ENCODE data around the gene IL13RA2. TPM values are rescaled to one million over a fixed set of nuclear protein-coding genes. Genes with fewer than 3 reads are reported as not detected.

IL13RA2 gene
- total RNA-seq, 4 donors from 2014 or later = 0.38 to 0.44 TPM; not detected in 2

- H3K9me3 ChIP-seq = no peaks in the 10 kb centered on the region
- no peaks in the 10 kb centered on the region for H3K27me3 ChIP-seq
- no peak overlapping the region for H3K4me3 ChIP-seq
- WGBS, 2 donors = 36 to 53% methylated on average over 2 of the region's 2 CpGs
- DNase-seq = no peak
- intact Hi-C loops (cut with DNase I) = no loop called here
- H3K27ac ChIP-seq = no peak overlapping the region
- H3K4me1 ChIP-seq = no peaks in the 10 kb centered on the region
- H3K36me3 ChIP-seq = no peaks in the 10 kb centered on the region
- TF ChIP-seq POLR2A (IDR thresholded peaks at IDR 0.05) (no peak), CTCF (IDR thresholded peaks at IDR 0.05) (no peak)
Measured at GRCh38 chrX:114976292-114976691, 41.1 kb downstream of the IL13RA2 start.

- no peaks in the 10 kb centered on the region for H3K27me3 ChIP-seq
- TF ChIP-seq CTCF (IDR thresholded peaks at IDR 0.05) = no peak
- TF ChIP-seq POLR2A (IDR thresholded peaks at IDR 0.05) = no peak
- no peak for DNase-seq
- H3K36me3 ChIP-seq = no peaks in the 10 kb centered on the region
- H3K9me3 ChIP-seq = no peaks in the 10 kb centered on the region
- H3K4me3 ChIP-seq = no peak overlapping the region
- intact Hi-C loops (cut with DNase I) = no loop called here
- no peak overlapping the region for H3K27ac ChIP-seq
- H3K4me1 ChIP-seq = no peaks in the 10 kb centered on the region
Measured at GRCh38 chrX:114973013-114973412, 44.4 kb downstream of the IL13RA2 start.

- Histone ChIP-seq H3K27ac (no peak overlapping the region), H3K4me3 (no peak overlapping the region), H3K4me1 (no peaks in the 10 kb centered on the region), H3K36me3 (no peaks in the 10 kb centered on the region), H3K27me3 (no peaks in the 10 kb centered on the region), H3K9me3 (no peaks in the 10 kb centered on the region)
- WGBS, 2 donors = 67 to 91% methylated on average over 3 of the region's 3 CpGs
- intact Hi-C loops (cut with DNase I) = no loop called here
- no peak for DNase-seq
- TF ChIP-seq POLR2A (IDR thresholded peaks at IDR 0.05) (no peak), CTCF (IDR thresholded peaks at IDR 0.05) (no peak)
Measured at GRCh38 chrX:114970806-114971205, 46.6 kb downstream of the IL13RA2 start.

- Histone ChIP-seq H3K27me3 (no peaks in the 10 kb centered on the region), H3K36me3 (no peaks in the 10 kb centered on the region), H3K4me3 (no peak overlapping the region), H3K4me1 (no peaks in the 10 kb centered on the region), H3K27ac (no peak overlapping the region), H3K9me3 (no peaks in the 10 kb centered on the region)
- WGBS, 2 donors = 58 to 80% methylated on average over 3 of the region's 3 CpGs
- no peak for DNase-seq
- intact Hi-C loops (cut with DNase I) = no loop called here
- TF ChIP-seq CTCF (IDR thresholded peaks at IDR 0.05) = no peak
- TF ChIP-seq POLR2A (IDR thresholded peaks at IDR 0.05) = no peak
Measured at GRCh38 chrX:114964374-114964773, 53.0 kb downstream of the IL13RA2 start.

GRCh38 chrX:114962209-114962608, 55.2 kb downstream of the IL13RA2 start:
- Histone ChIP-seq H3K4me1 (no peaks in the 10 kb centered on the region), H3K36me3 (no peaks in the 10 kb centered on the region), H3K27ac (no peak overlapping the region), H3K9me3 (no peaks in the 10 kb centered on the region), H3K4me3 (no peak overlapping the region), H3K27me3 (no peaks in the 10 kb centered on the region)
- intact Hi-C loops (cut with DNase I) = no loop called here
- DNase-seq = no peak
- no peak for TF ChIP-seq POLR2A (IDR thresholded peaks at IDR 0.05)
- no peak for TF ChIP-seq CTCF (IDR thresholded peaks at IDR 0.05)
